Smooth muscle cell (in vitro differentiated cells): ENCODE data around the gene TRIM17. TPM values are rescaled to one million over a fixed set of nuclear protein-coding genes. Genes with fewer than 3 reads are reported as not detected.

Experiments used
- DNase-seq: peaks from one replicate; lab custom pipeline; 2025; ENCODE audit not compliant: unreplicated experiment; lab: John Stamatoyannopoulos, UW
- H2AFZ ChIP-seq: fragments of 200-600 bp; sonication (generic); 2 replicates; pipeline ENCODE4 v1.6.0; 2016; ENCODE audit warnings: antibody characterized with exemption, low read depth, mild to moderate bottlenecking
- H3F3A ChIP-seq: fragments of 200-600 bp; sonication (generic); 2 replicates; pipeline ENCODE4 v1.6.0; 2017; ENCODE audit warnings: antibody characterized with exemption, low read depth
- H3K27ac ChIP-seq: fragments of 200-600 bp; sonication (generic); 2 replicates; pipeline ENCODE4 v1.5.1; 2016; ENCODE audit warnings: low read depth, mild to moderate bottlenecking
- H3K27me3 ChIP-seq: fragments of 200-600 bp; sonication (generic); 2 replicates; pipeline ENCODE4 v1.6.1; 2016; ENCODE audit warnings: low read depth, mild to moderate bottlenecking
- H3K36me3 ChIP-seq: fragments of 200-600 bp; sonication (generic); 2 replicates; pipeline ENCODE4 v1.5.1; 2016; ENCODE audit warnings: low read depth
- H3K4me1 ChIP-seq: fragments of 200-600 bp; sonication (generic); 2 replicates; pipeline ENCODE4 v1.5.1; 2016; ENCODE audit warnings: low read depth
- H3K4me2 ChIP-seq: fragments of 200-600 bp; sonication (generic); 2 replicates; pipeline ENCODE4 v1.6.0; 2016; ENCODE audit warnings: mild to moderate bottlenecking
- H3K4me3 ChIP-seq: fragments of 200-600 bp; sonication (generic); 2 replicates; pipeline ENCODE4 v1.5.1; 2016; ENCODE audit warnings: mild to moderate bottlenecking
- H3K79me2 ChIP-seq: fragments of 200-600 bp; sonication (generic); 2 replicates; pipeline ENCODE4 v1.6.0; 2016; ENCODE audit warnings: low read depth, mild to moderate bottlenecking
- H3K9ac ChIP-seq: fragments of 200-600 bp; sonication (generic); 2 replicates; pipeline ENCODE4 v1.6.0; 2016; ENCODE audit warnings: low read depth
- H3K9me3 ChIP-seq: fragments of 200-600 bp; sonication (generic); replicated peaks from 2 replicates; pipeline ENCODE4 v1.5.1; 2016; ENCODE audit warnings: low read depth
- H4K20me1 ChIP-seq: fragments of 200-600 bp; sonication (generic); 2 replicates; pipeline ENCODE4 v1.6.0; 2016; ENCODE audit warnings: low read depth
- CTCF ChIP-seq: fragments of 200-600 bp; sonication (generic); IDR thresholded peaks from 2 replicates; pipeline ENCODE4 v1.5.1; 2017; ENCODE audit warnings: borderline replicate concordance, mild to moderate bottlenecking, antibody characterized with exemption; ENCODE audit not compliant: insufficient read depth, poor library complexity, severe bottlenecking
- WGBS: methylation state at CpG from one replicate; pipeline ENCODE4 v1.1.7; 2016; ENCODE audit warnings: low lambda C conversion rate; 5-methylcytosine and 5-hydroxymethylcytosine counted together
- polyA plus RNA-seq: library from polyadenylated mRNA; unstranded; fragments of >200 nt; fragmentation: Nextera tagmentation; extraction: Ambion mirVana; gene quantifications from 2 replicates; pipeline ENCODE4 v1.2.1, GENCODE V29; 2016
- total RNA-seq: library from RNA; depleted of rRNA; stranded (reverse); fragments of >200 nt; gene quantifications from 2 replicates; pipeline ENCODE4 v1.2.3, GENCODE V29; 2014

Gene TRIM17
- total and polyA plus RNA-seq, 2 experiments from 2014 or later: 1.5 to 1.6 TPM

DNA sequence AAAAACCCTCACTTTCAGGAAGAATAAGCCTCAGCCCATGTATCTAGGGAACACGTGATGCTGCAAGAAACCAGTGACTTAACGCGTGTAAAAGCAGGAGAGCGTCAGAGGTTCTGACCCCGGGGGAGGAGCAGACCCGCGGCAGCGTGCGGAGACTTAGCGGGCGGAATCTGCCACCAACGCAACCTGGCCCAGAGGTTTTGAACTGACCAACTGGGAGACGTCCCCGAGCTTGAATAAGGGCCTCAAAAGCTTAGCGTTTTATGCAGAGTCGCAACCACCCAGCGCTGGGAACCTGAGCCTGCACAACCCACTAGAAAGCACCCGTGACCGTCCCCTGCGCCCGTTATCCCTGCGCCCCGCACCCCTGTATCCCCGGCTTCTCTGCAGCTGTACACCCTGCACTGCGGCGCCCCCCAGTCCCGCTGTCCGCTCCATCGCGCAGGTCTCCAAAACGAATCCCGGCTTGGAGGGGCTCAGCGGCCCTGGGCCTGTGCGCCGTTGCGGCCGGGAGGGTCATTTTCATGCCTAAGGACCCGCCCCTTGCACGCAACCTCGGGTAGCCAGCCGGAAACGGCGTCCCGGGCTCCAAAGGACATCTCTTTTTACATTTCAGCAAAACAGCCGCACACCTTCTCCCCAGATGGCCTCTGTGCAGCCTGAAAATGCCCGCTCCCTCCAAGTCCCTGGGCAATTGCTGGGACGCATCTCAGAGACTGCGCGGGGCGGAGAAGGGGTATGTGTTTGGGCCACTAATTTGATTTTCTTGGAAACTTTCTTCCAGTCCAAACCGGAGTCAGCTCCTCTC, 29.4 kb upstream of the TRIM17 start:
- DNase-seq: no peak
- whole genome bisulfite sequencing: 7% methylated on average over 50 of the region's 51 CpGs
- TF ChIP-seq CTCF: no peak

DNA sequence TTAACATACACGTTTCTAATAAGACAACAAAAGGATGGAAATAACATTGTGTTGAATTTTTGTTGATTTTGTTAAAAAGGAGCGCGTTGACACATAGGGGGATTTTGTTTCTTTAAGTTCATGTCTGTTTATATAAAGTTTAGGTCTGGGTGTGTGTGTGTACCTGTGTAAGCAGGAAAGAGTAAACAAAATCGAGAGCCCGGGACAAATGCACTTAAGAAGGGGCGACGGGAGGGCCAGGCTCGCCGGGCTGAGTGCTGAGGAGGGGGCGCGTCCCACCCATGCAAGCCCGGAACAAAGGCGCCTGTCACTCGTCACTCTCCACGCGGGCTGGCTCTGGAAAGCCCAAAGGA, 28.8 kb upstream of the TRIM17 start:
- H3K27me3 ChIP-seq: peaks cover 52% of the 10 kb centered on the region
- no peak for DNase-seq
- peak overlapping the region; percentile 46 for H3K4me3 ChIP-seq
- no peak overlapping the region for H3K27ac ChIP-seq
- no peaks in the 10 kb centered on the region for H3K4me1 ChIP-seq
- H3K36me3 ChIP-seq: no peaks in the 10 kb centered on the region
- H3F3A ChIP-seq: no peaks in the 10 kb centered on the region
- 6% methylated on average over 16 of the region's 16 CpGs for WGBS
- H3K9me3 ChIP-seq: no peaks in the 10 kb centered on the region
- no peak overlapping the region for H3K9ac ChIP-seq
- no peak for TF ChIP-seq CTCF
- H2AFZ ChIP-seq: peak overlapping the region; percentile 83
- no peaks in the 10 kb centered on the region for H4K20me1 ChIP-seq
- H3K4me2 ChIP-seq: peak overlapping the region; percentile 95
- H3K79me2 ChIP-seq: no peaks in the 10 kb centered on the region

More for the DNA sequence above, 29.4 kb upstream of the TRIM17 start:
- Histone ChIP-seq H3K9me3 (no peaks in the 10 kb centered on the region), H3K36me3 (no peaks in the 10 kb centered on the region), H3K27me3 (peaks cover 46% of the 10 kb centered on the region), H3K4me3 (peak overlapping the region; percentile 46), H3K4me1 (no peaks in the 10 kb centered on the region), H3K27ac (no peak overlapping the region), H4K20me1 (no peaks in the 10 kb centered on the region), H3K4me2 (peak overlapping the region; percentile 95), H3F3A (no peaks in the 10 kb centered on the region), H2AFZ (peak overlapping the region; percentile 83), H3K9ac (no peak overlapping the region), H3K79me2 (no peaks in the 10 kb centered on the region)

DNA sequence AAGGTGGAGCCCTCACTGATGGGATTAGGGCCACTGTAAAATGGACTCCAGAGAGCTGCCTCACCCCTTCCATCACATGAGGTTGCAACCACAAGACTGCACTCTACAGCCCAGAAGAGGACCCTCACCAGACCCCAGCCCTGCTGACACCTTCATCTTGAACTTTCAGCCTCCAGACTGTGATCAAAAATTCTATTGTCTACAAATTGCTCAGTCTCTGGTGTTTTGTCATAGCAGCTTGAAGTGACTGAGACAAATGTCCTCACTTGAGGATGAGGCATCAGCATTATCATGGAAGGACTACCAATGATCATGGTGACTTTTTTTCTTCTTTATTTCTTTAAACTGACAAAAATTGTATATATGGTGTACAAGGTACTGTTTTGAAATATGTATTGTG, 26.7 kb upstream of the TRIM17 start:
- Histone ChIP-seq H3K79me2 (no peaks in the 10 kb centered on the region), H3K9me3 (no peaks in the 10 kb centered on the region), H3K27ac (no peak overlapping the region), H3K4me2 (no peak overlapping the region), H3K9ac (no peak overlapping the region), H2AFZ (no peak overlapping the region), H3F3A (no peaks in the 10 kb centered on the region), H4K20me1 (no peaks in the 10 kb centered on the region), H3K36me3 (no peaks in the 10 kb centered on the region), H3K4me3 (no peak overlapping the region), H3K4me1 (no peaks in the 10 kb centered on the region), H3K27me3 (peaks cover 60% of the 10 kb centered on the region)
- no peak for DNase-seq
- TF ChIP-seq CTCF: no peak

DNA sequence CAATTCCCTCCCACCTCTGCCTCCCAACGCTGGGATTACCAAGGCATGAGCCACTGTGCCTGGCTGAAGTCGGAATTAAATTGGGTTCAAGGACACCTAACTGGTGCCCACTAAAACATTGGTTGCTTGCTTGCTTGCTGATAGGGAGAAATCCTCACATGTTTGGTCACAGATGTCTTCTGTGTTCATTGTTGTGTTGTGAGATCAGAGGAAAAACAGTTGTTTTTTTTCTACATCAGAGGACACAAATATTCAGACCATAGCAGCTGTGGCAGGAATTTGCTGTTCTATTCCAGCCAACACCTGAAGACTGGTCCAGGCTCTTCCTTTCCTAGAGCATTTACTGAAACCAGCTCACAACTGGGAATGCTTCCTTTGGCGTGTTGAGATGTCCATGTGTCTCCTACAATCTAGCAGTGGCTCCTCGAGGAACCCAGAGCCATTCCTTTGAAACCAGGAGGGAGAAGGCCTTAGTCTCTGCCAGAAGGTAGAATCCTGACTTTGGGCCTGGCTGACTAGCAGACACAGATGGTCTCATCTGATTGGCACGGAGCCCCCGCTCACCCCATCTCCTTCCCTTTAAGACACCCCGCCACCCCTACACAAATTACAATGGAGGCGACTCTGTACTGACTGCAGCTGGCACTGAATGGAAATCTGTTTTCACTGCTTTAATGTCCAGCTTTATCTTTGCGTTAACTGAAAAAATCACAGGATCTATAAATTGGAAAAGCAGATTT, 24.3 kb upstream of the TRIM17 start:
- Histone ChIP-seq H4K20me1 (no peaks in the 10 kb centered on the region), H3K27me3 (peaks cover 41% of the 10 kb centered on the region), H3K9me3 (no peaks in the 10 kb centered on the region), H3K4me3 (no peak overlapping the region), H3F3A (no peaks in the 10 kb centered on the region), H3K4me2 (no peak overlapping the region), H3K27ac (no peak overlapping the region), H2AFZ (no peak overlapping the region), H3K9ac (no peak overlapping the region), H3K4me1 (no peaks in the 10 kb centered on the region), H3K79me2 (no peaks in the 10 kb centered on the region), H3K36me3 (no peaks in the 10 kb centered on the region)
- WGBS: 92% methylated on average over 9 of the region's 9 CpGs
- no peak for DNase-seq
- TF ChIP-seq CTCF: no peak
